EL (cell line): ENCODE measurements around the gene SCAANT1.
A peak's percentile ranks its signal among the peaks of the same experiment; 100 is the strongest.

ENCODE experiments used
- DNase-seq: peaks from one replicate; pipeline ENCODE4 v3.0.0-alpha.2; 2016

The SCAANT1 gene

GRCh38 chr3:63896332-63897030 is 15.7 kb downstream of the SCAANT1 start:
- DNase-seq: no peak

- no peak for DNase-seq
Observed at GRCh38 chr3:63895422-63896189, 16.6 kb downstream of the SCAANT1 start.

- no peak for DNase-seq
Observed at GRCh38 chr3:63892773-63893352, 19.3 kb downstream of the SCAANT1 start.

GRCh38 chr3:63891518-63891917 is 20.7 kb downstream of the SCAANT1 start:
- no peak for DNase-seq

GRCh38 chr3:63886858-63887257 is 25.3 kb downstream of the SCAANT1 start:
- no peak for DNase-seq

- DNase-seq: no peak
Observed at GRCh38 chr3:63880653-63881052, 31.5 kb downstream of the SCAANT1 start.

- no peak for DNase-seq
Observed at GRCh38 chr3:63878394-63879060, 33.7 kb downstream of the SCAANT1 start.

GRCh38 chr3:63877737-63878393 is 34.3 kb downstream of the SCAANT1 start:
- peak; percentile 60 for DNase-seq

- no peak for DNase-seq
Observed at GRCh38 chr3:63876260-63876659, 35.9 kb downstream of the SCAANT1 start.

- no peak for DNase-seq
Observed at GRCh38 chr3:63875510-63875909, 36.7 kb downstream of the SCAANT1 start.

- DNase-seq: no peak
Observed at GRCh38 chr3:63874769-63875168, 37.4 kb downstream of the SCAANT1 start.

GRCh38 chr3:63872135-63872924 is 39.9 kb downstream of the SCAANT1 start:
- DNase-seq: peak; percentile 89

- no peak for DNase-seq
Observed at GRCh38 chr3:63870615-63871005, 41.6 kb downstream of the SCAANT1 start.

- no peak for DNase-seq
Observed at GRCh38 chr3:63869940-63870614, 42.1 kb downstream of the SCAANT1 start.

- DNase-seq: no peak
Observed at GRCh38 chr3:63867225-63867624, 45.0 kb downstream of the SCAANT1 start.

- no peak for DNase-seq
Observed at GRCh38 chr3:63864965-63865327, 47.2 kb downstream of the SCAANT1 start.

GRCh38 chr3:63864008-63864964 is 47.9 kb downstream of the SCAANT1 start:
- DNase-seq: peak; percentile 33

GRCh38 chr3:63863150-63864007 is 48.8 kb downstream of the SCAANT1 start, which contains the start of the genes ATXN7 and THOC7:
TSS of gene ATXN7 (plus strand) at chr3:63863867. CDS start at chr3:63912599, 48,732 bp downstream.
TSS of gene THOC7 (minus strand) at chr3:63863805. CDS start at chr3:63863790, 15 bp downstream.
- DNase-seq: peak; percentile 67

- no peak for DNase-seq
Observed at GRCh38 chr3:63862804-63863149, 49.4 kb downstream of the SCAANT1 start.
